ENCODE data around the gene SPX. TPM values are rescaled to one million over a fixed set of nuclear protein-coding genes. Genes with fewer than 3 reads are reported as not detected.

The SPX gene
- total RNA-seq, 2 experiments from 2014 or later = not detected

GRCh38 chr12:21502872-21503271 is 23.2 kb upstream of the SPX start:
- ChIA-PET POLR2A (interaction anchor here (1.9 to 2.4 kb wide), 2 partner anchors 175 to 544 kb away, joined by 5 to 14 read pairs; partner anchors contain the start of gene CMAS), CTCF (no interaction called here)
- Mint-ChIP-seq H3K27me3 (no peaks in the 10 kb centered on the region), H3K9me3 (no peaks in the 10 kb centered on the region), H3K36me3 (ENCODE audit: low read depth) (peaks cover 31% of the 10 kb centered on the region), H3K4me3 (no peak overlapping the region), H3K27ac (no peak overlapping the region), H3K4me1 (ENCODE audit: low read depth) (peaks cover 53% of the 10 kb centered on the region)
- Histone ChIP-seq H3K36me3 (ENCODE audit: insufficient read depth, low read length) (peaks cover 15% of the 10 kb centered on the region), H3K4me1 (ENCODE audit: insufficient read depth, low read length) (peaks cover 25% of the 10 kb centered on the region), H3K4me3 (ENCODE audit: low read length) (no peak overlapping the region), H3K9me3 (ENCODE audit: control insufficient read depth in 1 of 2, insufficient read depth in 1 of 2, low read length in 2 of 2) (no peaks in the 10 kb centered on the region), H3K27ac (ENCODE audit: low read depth in 1 of 2, low read length in 2 of 2) (no peak overlapping the region), H3K27me3 (ENCODE audit: control insufficient read depth in 1 of 2, insufficient read depth in 2 of 2, low read length in 2 of 2) (no peaks in the 10 kb centered on the region)
- no peak for DNase-seq
- no peak for TF ChIP-seq CTCF (IDR thresholded peaks at IDR 0.05)
- intact Hi-C loops (cut with DNase I, micrococcal nuclease) = loop anchor here in 1 of 2 experiments (2.0 to 10.0 kb wide), 7 partner anchors 64 to 1132 kb away; partner anchors contain the start of genes C2CD5, CMAS and LDHB
- no peak for ATAC-seq (ENCODE audit: poor library complexity)

- ATAC-seq (ENCODE audit: poor library complexity) = no peak
- ChIA-PET POLR2A (interaction anchor here (1.6 kb wide), 1 partner anchor 173 kb away, joined by 4 read pairs; no protein-coding TSS in a partner anchor), CTCF (interaction anchor here (2.3 kb wide), 1 partner anchor 175 kb away, joined by 6 read pairs; no protein-coding TSS in a partner anchor)
- Mint-ChIP-seq H3K4me1 (ENCODE audit: low read depth) (peaks cover 71% of the 10 kb centered on the region), H3K4me3 (no peak overlapping the region), H3K27me3 (no peaks in the 10 kb centered on the region), H3K9me3 (no peaks in the 10 kb centered on the region), H3K36me3 (ENCODE audit: low read depth) (peaks cover 40% of the 10 kb centered on the region), H3K27ac (no peak overlapping the region)
- H3K36me3 ChIP-seq (ENCODE audit: insufficient read depth, low read length) = peaks cover 28% of the 10 kb centered on the region
- H3K27me3 ChIP-seq (ENCODE audit: control insufficient read depth in 1 of 2, insufficient read depth in 2 of 2, low read length in 2 of 2) = no peaks in the 10 kb centered on the region
- no peak for DNase-seq
- peaks cover 18% of the 10 kb centered on the region for H3K4me1 ChIP-seq (ENCODE audit: insufficient read depth, low read length)
- H3K9me3 ChIP-seq (ENCODE audit: control insufficient read depth in 1 of 2, insufficient read depth in 1 of 2, low read length in 2 of 2) = no peaks in the 10 kb centered on the region
- H3K27ac ChIP-seq (ENCODE audit: low read depth in 1 of 2, low read length in 2 of 2) = no peak overlapping the region
- intact Hi-C loops (cut with DNase I, micrococcal nuclease) = loop anchor here in 1 of 2 experiments (10.0 kb wide), 3 partner anchors 179 to 1129 kb away; partner anchors contain the start of gene C2CD5
- TF ChIP-seq CTCF (IDR thresholded peaks at IDR 0.05) = no peak
- no peak overlapping the region for H3K4me3 ChIP-seq (ENCODE audit: low read length)
Observed at GRCh38 chr12:21505888-21506287, 20.2 kb upstream of the SPX start.

GRCh38 chr12:21507849-21508248 is 18.2 kb upstream of the SPX start:
- ChIA-PET CTCF (no interaction called here), POLR2A (interaction anchor here (1.4 kb wide), 1 partner anchor 9 kb away, joined by 3 read pairs; no protein-coding TSS in a partner anchor)
- Histone ChIP-seq H3K27me3 (ENCODE audit: control insufficient read depth in 1 of 2, insufficient read depth in 2 of 2, low read length in 2 of 2) (no peaks in the 10 kb centered on the region), H3K36me3 (ENCODE audit: insufficient read depth, low read length) (peaks cover 46% of the 10 kb centered on the region), H3K4me1 (ENCODE audit: insufficient read depth, low read length) (peaks cover 10% of the 10 kb centered on the region), H3K27ac (ENCODE audit: low read depth in 1 of 2, low read length in 2 of 2) (no peak overlapping the region), H3K9me3 (ENCODE audit: control insufficient read depth in 1 of 2, insufficient read depth in 1 of 2, low read length in 2 of 2) (no peaks in the 10 kb centered on the region), H3K4me3 (ENCODE audit: low read length) (no peak overlapping the region)
- Mint-ChIP-seq H3K27ac (no peak overlapping the region), H3K36me3 (ENCODE audit: low read depth) (peaks cover 50% of the 10 kb centered on the region), H3K4me3 (no peak overlapping the region), H3K9me3 (no peaks in the 10 kb centered on the region), H3K4me1 (ENCODE audit: low read depth) (peaks cover 64% of the 10 kb centered on the region), H3K27me3 (no peaks in the 10 kb centered on the region)
- ATAC-seq (ENCODE audit: poor library complexity) (no peak), DNase-seq (no peak)
- intact Hi-C loops (cut with DNase I, micrococcal nuclease) = loop anchor here in 1 of 2 experiments (10.0 kb wide), 3 partner anchors 177 to 1127 kb away; partner anchors contain the start of gene C2CD5
- no peak for TF ChIP-seq CTCF (IDR thresholded peaks at IDR 0.05)
